Thymus (tissue), 2 donors: Measurements from ENCODE around the gene EIF2B1. TPM values are rescaled to one million over a fixed set of nuclear protein-coding genes. Genes with fewer than 3 reads are reported as not detected.

ENCODE experiments used
- polyA plus RNA-seq: library from polyadenylated mRNA; stranded (reverse); fragments of 200-250 nt; gene quantifications from one replicate; pipeline ENCODE4 v1.2.3, GENCODE V29; 2013
- total RNA-seq: library from RNA; stranded (reverse); fragments of 120-200 nt; gene quantifications from one replicate; pipeline ENCODE4 v1.2.4, GENCODE V29; 2013
- donor health status: healthy.

The EIF2B1 gene
- total and polyA plus RNA-seq, 2 donors: 37.1 to 39.6 TPM

Other genes starting within 250 kb of the EIF2B1 start
- 27.3 TPM for gene KMT5A, start 249.6 kb downstream of the EIF2B1 start, total RNA-seq
- gene KMT5A, start 249.6 kb downstream of the EIF2B1 start, polyA plus RNA-seq: 21.5 TPM
- gene RILPL2, start 197.0 kb downstream of the EIF2B1 start, total RNA-seq: 3.9 TPM
- gene RILPL2, start 197.0 kb downstream of the EIF2B1 start, polyA plus RNA-seq: 7.8 TPM
- 23.1 TPM for gene SNRNP35, start 175.5 kb downstream of the EIF2B1 start, total RNA-seq
- 53.9 TPM for gene SNRNP35, start 175.5 kb downstream of the EIF2B1 start, polyA plus RNA-seq
- gene RILPL1, start 100.0 kb downstream of the EIF2B1 start, total RNA-seq: 3.4 TPM
- gene RILPL1, start 100.0 kb downstream of the EIF2B1 start, polyA plus RNA-seq: 11.8 TPM
- 105 TPM for gene TMED2, start 49.1 kb downstream of the EIF2B1 start, total RNA-seq
- 81.9 TPM for gene TMED2, start 49.1 kb downstream of the EIF2B1 start, polyA plus RNA-seq
- gene DDX55, start 31.6 kb downstream of the EIF2B1 start, total RNA-seq: 29.4 TPM
- 19.5 TPM for gene DDX55, start 31.6 kb downstream of the EIF2B1 start, polyA plus RNA-seq
- 25.8 TPM for gene GTF2H3, start 143 bp upstream of the EIF2B1 start, total RNA-seq
- gene GTF2H3, start 143 bp upstream of the EIF2B1 start, polyA plus RNA-seq: 11.2 TPM
- 2.2 TPM for gene TCTN2, start 37.4 kb upstream of the EIF2B1 start, total RNA-seq
- 3.7 TPM for gene TCTN2, start 37.4 kb upstream of the EIF2B1 start, polyA plus RNA-seq
- 24.4 TPM for gene ATP6V0A2, start 78.7 kb upstream of the EIF2B1 start, total RNA-seq
- gene ATP6V0A2, start 78.7 kb upstream of the EIF2B1 start, polyA plus RNA-seq: 12.8 TPM
- 0.47 TPM for gene DNAH10, start 128.6 kb upstream of the EIF2B1 start, total RNA-seq
- gene DNAH10, start 128.6 kb upstream of the EIF2B1 start, polyA plus RNA-seq: 0.82 TPM